Gastrocnemius medialis (tissue), 4 donors: ENCODE results near the gene RCOR3. TPM values are rescaled to one million over a fixed set of nuclear protein-coding genes. Genes with fewer than 3 reads are reported as not detected.

Source experiments
- ATAC-seq, 2 donors: fragments of 150-250 bp; one replicate each; pipeline ENCODE4 v1.9.1; 2016
- DNase-seq, 2 donors: peaks; one replicate each; pipeline ENCODE4 v3.0.0-alpha.2; 2019
- H3K27ac ChIP-seq, 4 donors: fragments of 200-600 bp; sonication (generic); 1 replicate in 1 of 4; 2 replicates in 3 of 4; pipeline ENCODE4 v1.5.1; 2016 to 2018; ENCODE audit warnings: mild to moderate bottlenecking in 2 of 4, moderate library complexity in 1 of 4
- H3K27me3 ChIP-seq, 3 donors: fragments of 200-600 bp; sonication (generic) in 2 of 3; 1 replicate in 1 of 3; 2 replicates in 2 of 3; pipeline versions ENCODE4 v1.5.1 to v1.6.0; 2016 to 2019; ENCODE audit warnings: mild to moderate bottlenecking in 1 of 3, moderate library complexity in 1 of 3
- H3K36me3 ChIP-seq, 2 donors: fragments of 200-600 bp; sonication (generic) in 1 of 2; one replicate each; pipeline ENCODE4 v1.5.1; 2017 to 2018
- H3K4me1 ChIP-seq, 2 donors: fragments of 200-600 bp; sonication (generic) in 1 of 2; one replicate each; pipeline ENCODE4 v1.5.1; 2016 to 2017; ENCODE audit warnings: mild to moderate bottlenecking in 2 of 2
- H3K4me3 ChIP-seq, 4 donors: fragments of 200-600 bp; sonication (generic) in 3 of 4; 1 replicate in 1 of 4; 2 replicates in 3 of 4; pipeline ENCODE4 v1.5.1; 2016 to 2019; ENCODE audit warnings: mild to moderate bottlenecking in 2 of 4
- H3K9me3 ChIP-seq, 3 donors: fragments of 200-600 bp; sonication (generic) in 2 of 3; 1 replicate in 1 of 3; 2 replicates in 2 of 3; pipeline ENCODE4 v1.5.1; 2016 to 2019
- POLR2A ChIP-seq, 2 donors: fragments of 450-650 bp; IDR thresholded peaks; one replicate each; pipeline ENCODE4 v1.6.1; 2017; ENCODE audit warnings: antibody characterized with exemption in 2 of 2, mild to moderate bottlenecking in 2 of 2, moderate library complexity in 2 of 2
- in situ Hi-C, 4 donors: fragments of 200-750 bp; cut with MboI; loops; one replicate each; pipeline versions ENCODE4 v1.15.0 to v1.8.0; 2017; ENCODE audit warnings: low sequenced_read_pairs in 4 of 4
- intact Hi-C: fragments of 100-400 bp; cut with DNase I; formaldehyde crosslinking; loops from one replicate; pipeline ENCODE4 v1.15.1; 2023; ENCODE audit warnings: low total_unique reads
- total RNA-seq, 4 donors: library from RNA; depleted of rRNA; stranded (reverse); fragments of >200 nt; gene quantifications; one replicate each; pipeline versions ENCODE4 v1.1.0 to v1.2.3, GENCODE V29; 2016
- TF ChIP-seq, protein P1 (sequence below), 5 experiments: fragments of 450-650 bp in 3 of 5; fragments of 200-600 bp in 2 of 5; sonication (generic) in 2 of 5; IDR thresholded peaks in 4 of 5; conservative IDR thresholded peaks in 1 of 5; 1 replicate in 4 of 5; 2 replicates in 1 of 5; pipeline ENCODE4 v1.5.1; 2016 to 2019; ENCODE audit warnings: antibody characterized with exemption in 5 of 5, mild to moderate bottlenecking in 3 of 5, moderate library complexity in 3 of 5

The RCOR3 gene
- total RNA-seq, 4 donors from 2014 or later, result 41.3 to 72.9 (median 61.3) TPM

DNA sequence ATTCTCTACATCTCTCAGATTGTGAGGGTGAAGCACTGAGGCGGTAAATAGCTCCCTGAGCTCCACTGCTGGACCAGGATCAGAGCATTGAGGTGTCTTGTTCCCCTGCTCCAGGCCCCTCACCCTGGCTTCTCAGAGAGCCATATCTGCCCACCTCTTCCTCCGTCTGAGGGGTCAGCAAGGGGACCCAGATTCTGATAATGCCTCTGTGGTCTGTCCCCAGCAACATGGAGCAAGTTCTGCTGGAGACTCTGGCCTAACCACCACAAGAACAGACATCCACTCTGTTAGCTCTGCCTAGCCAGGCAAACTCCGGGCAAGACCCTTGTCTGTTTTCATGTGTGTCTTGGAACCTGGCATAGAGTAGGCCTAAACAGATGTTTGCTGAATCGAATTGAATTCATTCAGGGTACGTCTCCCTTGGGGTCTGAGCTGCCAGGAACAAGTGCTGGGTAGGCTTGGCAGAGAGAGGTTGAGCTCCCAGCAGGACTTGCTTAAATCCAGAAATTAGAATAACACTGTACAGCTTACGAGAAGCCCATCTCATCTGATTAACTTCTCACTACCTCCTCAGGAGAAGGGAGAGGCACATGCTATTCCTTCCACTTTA is 69.8 kb downstream of the RCOR3 start:
- no peak overlapping the region for H3K27ac ChIP-seq
- H3K27me3 ChIP-seq, result no peaks in the 10 kb centered on the region
- no peak overlapping the region for H3K4me3 ChIP-seq
- no peaks in the 10 kb centered on the region for H3K4me1 ChIP-seq
- DNase-seq (no peak), ATAC-seq (no peak)
- in situ Hi-C loops, result loop anchor here in 2 of 4 donors (10.0 kb wide), 3 partner anchors 64 to 326 kb away; no protein-coding TSS in a partner anchor
- H3K9me3 ChIP-seq, result no peaks in the 10 kb centered on the region
- TF ChIP-seq POLR2A (IDR thresholded peaks at IDR 0.05), result no peak
- TF ChIP-seq, protein P1, sequence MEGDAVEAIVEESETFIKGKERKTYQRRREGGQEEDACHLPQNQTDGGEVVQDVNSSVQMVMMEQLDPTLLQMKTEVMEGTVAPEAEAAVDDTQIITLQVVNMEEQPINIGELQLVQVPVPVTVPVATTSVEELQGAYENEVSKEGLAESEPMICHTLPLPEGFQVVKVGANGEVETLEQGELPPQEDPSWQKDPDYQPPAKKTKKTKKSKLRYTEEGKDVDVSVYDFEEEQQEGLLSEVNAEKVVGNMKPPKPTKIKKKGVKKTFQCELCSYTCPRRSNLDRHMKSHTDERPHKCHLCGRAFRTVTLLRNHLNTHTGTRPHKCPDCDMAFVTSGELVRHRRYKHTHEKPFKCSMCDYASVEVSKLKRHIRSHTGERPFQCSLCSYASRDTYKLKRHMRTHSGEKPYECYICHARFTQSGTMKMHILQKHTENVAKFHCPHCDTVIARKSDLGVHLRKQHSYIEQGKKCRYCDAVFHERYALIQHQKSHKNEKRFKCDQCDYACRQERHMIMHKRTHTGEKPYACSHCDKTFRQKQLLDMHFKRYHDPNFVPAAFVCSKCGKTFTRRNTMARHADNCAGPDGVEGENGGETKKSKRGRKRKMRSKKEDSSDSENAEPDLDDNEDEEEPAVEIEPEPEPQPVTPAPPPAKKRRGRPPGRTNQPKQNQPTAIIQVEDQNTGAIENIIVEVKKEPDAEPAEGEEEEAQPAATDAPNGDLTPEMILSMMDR (IDR thresholded peaks at IDR 0.05 in 4 of 5, conservative IDR thresholded peaks at IDR 0.05 in 1 of 5), result no peak
- intact Hi-C loops, result loop anchor here (10.0 kb wide), 2 partner anchors 146 to 326 kb away; no protein-coding TSS in a partner anchor
- H3K36me3 ChIP-seq, result no peaks in the 10 kb centered on the region

DNA sequence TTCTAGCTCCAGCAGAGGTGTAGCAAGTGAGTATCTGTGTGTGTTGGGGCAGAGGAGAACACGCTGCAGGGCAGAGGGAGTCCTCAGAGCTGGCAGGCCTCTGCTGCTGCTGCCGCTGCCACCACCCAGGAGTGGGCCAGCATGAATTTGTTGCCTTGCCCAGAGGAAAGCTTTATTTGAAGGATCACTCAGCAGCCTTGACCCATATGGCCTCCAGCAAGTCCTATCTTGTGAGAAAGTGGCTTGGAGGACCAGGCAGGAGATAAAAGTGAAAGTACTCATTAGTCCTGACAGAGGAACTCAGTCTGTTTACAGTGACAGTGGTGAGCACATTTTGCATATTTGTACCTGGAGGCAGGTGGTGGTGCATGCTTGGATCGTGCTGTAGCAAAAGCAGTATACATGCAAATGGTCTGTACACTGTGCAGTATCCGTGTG is 70.6 kb downstream of the RCOR3 start:
- no peaks in the 10 kb centered on the region for H3K4me1 ChIP-seq
- no peak overlapping the region for H3K4me3 ChIP-seq
- in situ Hi-C loops, result loop anchor here in 2 of 4 donors (10.0 kb wide), 3 partner anchors 65 to 325 kb away; no protein-coding TSS in a partner anchor

DNA sequence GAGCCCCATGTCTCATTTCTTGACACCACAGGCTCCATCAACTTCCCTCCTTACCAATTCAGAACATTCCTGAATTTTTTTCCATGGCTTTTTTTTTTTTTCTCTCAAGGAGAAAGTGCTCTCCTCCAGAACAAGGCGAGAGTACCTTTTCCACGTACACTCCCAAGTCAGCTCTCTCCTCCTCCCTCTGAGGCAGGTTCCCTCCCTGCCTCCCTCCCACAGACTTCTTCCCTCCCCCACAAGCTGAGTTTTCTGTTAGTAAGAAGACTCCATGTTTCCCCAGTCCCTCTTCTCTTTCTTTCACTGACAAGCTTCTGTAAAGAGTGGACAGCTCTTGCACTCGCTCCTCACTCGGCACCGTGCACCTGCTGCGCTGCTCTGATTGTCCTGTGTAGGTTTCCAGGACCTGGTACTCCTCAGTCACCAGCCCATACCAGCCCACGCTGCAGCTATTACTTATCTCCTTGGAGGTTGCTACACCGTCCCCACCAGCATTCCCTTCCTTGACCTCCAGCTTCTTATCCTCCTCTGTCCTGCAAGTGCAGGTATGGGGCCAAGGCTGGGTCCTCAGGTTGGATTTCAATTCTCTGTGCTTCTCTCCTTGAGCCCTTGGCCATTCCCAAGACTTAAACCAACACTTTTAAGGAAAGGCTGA is 71.2 kb downstream of the RCOR3 start:
- ATAC-seq, result no peak
- H3K4me1 ChIP-seq, result no peaks in the 10 kb centered on the region
- in situ Hi-C loops, result no loop called here

More for the DNA sequence above, 70.6 kb downstream of the RCOR3 start:
- ATAC-seq (no peak), DNase-seq (no peak)
- no peaks in the 10 kb centered on the region for H3K27me3 ChIP-seq
- no peaks in the 10 kb centered on the region for H3K36me3 ChIP-seq
- no peak overlapping the region for H3K27ac ChIP-seq
- intact Hi-C loops, result loop anchor here (10.0 kb wide), 2 partner anchors 145 to 325 kb away; no protein-coding TSS in a partner anchor
- H3K9me3 ChIP-seq, result no peaks in the 10 kb centered on the region
- TF ChIP-seq, protein P1 (IDR thresholded peaks at IDR 0.05 in 4 of 5, conservative IDR thresholded peaks at IDR 0.05 in 1 of 5), result no peak
- no peak for TF ChIP-seq POLR2A (IDR thresholded peaks at IDR 0.05)

DNA sequence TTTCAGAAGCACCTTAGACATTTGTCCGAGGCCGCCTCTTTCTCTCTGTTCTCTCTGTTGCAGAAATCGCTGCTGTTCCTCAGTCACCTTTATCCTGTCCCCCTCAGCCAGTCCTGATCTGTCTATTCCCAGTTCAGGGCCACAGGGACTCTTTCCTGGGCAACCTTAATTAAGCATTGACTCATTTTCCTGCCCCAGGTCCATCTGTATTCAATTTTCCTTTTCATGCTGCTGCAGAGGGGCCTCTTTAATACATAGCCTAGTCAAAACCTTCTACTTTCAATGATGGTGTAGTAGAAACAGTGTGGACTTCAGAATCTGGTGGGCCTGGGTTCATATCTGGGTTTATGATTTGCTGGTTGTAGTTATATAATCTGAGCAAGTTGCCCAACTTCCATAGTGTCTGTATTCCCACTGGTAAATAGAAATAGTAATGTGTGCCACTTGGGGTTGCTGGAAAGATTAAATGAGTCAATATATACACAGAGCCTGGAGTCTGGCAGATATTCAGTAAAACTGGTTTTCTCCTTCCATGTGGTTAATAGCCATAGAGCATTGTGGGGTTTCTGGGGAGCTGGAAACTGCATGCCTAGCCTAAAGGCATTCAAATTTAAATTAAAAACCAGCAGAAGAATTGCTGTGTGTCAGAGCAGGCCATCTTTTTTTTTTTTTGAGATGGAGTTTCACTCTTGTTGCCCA is 72.0 kb downstream of the RCOR3 start:
- intact Hi-C loops (no loop called here), in situ Hi-C loops (no loop called here)
- H3K9me3 ChIP-seq, result no peaks in the 10 kb centered on the region
- H3K36me3 ChIP-seq, result no peaks in the 10 kb centered on the region
- H3K4me1 ChIP-seq, result no peaks in the 10 kb centered on the region
- H3K27me3 ChIP-seq, result no peaks in the 10 kb centered on the region
- H3K27ac ChIP-seq, result no peak overlapping the region
- DNase-seq (no peak), ATAC-seq (no peak)
- no peak overlapping the region for H3K4me3 ChIP-seq
- TF ChIP-seq POLR2A (IDR thresholded peaks at IDR 0.05), result no peak

More for the DNA sequence above, 71.2 kb downstream of the RCOR3 start:
- Histone ChIP-seq H3K9me3 (no peaks in the 10 kb centered on the region), H3K4me3 (no peak overlapping the region), H3K27me3 (no peaks in the 10 kb centered on the region), H3K36me3 (no peaks in the 10 kb centered on the region), H3K27ac (no peak overlapping the region)
- intact Hi-C loops, result no loop called here
- TF ChIP-seq, protein P1 (IDR thresholded peaks at IDR 0.05 in 4 of 5, conservative IDR thresholded peaks at IDR 0.05 in 1 of 5), result no peak
- no peak for TF ChIP-seq POLR2A (IDR thresholded peaks at IDR 0.05)
- no peak for DNase-seq
